LoVo (cell line): Measurements from ENCODE around the gene EXTL2.
A peak's percentile ranks its signal among the peaks of the same experiment; 100 is the strongest.
"Not testable (repeated sequence)": the region's sequence is repeated elsewhere in the genome, so short reads cannot be mapped to it uniquely, and the experiment has no call there.

ENCODE experiments used
- DNase-seq: peaks from one replicate; pipeline ENCODE4 v3.0.0-alpha.2; 2016; ENCODE audit warnings: low spot score

The EXTL2 gene

GRCh38 chr1:100894603-100895539 lies at the start of gene EXTL2:
Gene EXTL2, minus strand, starts transcription at chr1:100894842. Its CDS starts 6,085 bp downstream, at chr1:100888757.
- DNase-seq: peak; percentile 93

- no peak for DNase-seq
Measured at GRCh38 chr1:100943533-100943932, 48.9 kb upstream of the EXTL2 start.

- no peak for DNase-seq
Measured at GRCh38 chr1:100942304-100943046, 47.8 kb upstream of the EXTL2 start.

- no peak for DNase-seq
Measured at GRCh38 chr1:100941580-100942216, 47.1 kb upstream of the EXTL2 start.

GRCh38 chr1:100941098-100941527 lies 46.5 kb upstream of the EXTL2 start:
- no peak for DNase-seq

- DNase-seq: no peak
Measured at GRCh38 chr1:100936194-100936967, 41.7 kb upstream of the EXTL2 start.

- not testable (repeated sequence) for DNase-seq
Measured at GRCh38 chr1:100933555-100933954, 38.9 kb upstream of the EXTL2 start.

GRCh38 chr1:100931716-100932115 lies 37.1 kb upstream of the EXTL2 start:
- DNase-seq: no peak

- DNase-seq: no peak
Measured at GRCh38 chr1:100930494-100930893, 35.9 kb upstream of the EXTL2 start.

GRCh38 chr1:100928128-100928527 lies 33.5 kb upstream of the EXTL2 start:
- no peak for DNase-seq

- DNase-seq: no peak
Measured at GRCh38 chr1:100927276-100927675, 32.6 kb upstream of the EXTL2 start.

GRCh38 chr1:100926240-100926639 lies 31.6 kb upstream of the EXTL2 start:
- no peak for DNase-seq

GRCh38 chr1:100924991-100925390 lies 30.3 kb upstream of the EXTL2 start:
- DNase-seq: no peak

- DNase-seq: no peak
Measured at GRCh38 chr1:100924212-100924611, 29.6 kb upstream of the EXTL2 start.

GRCh38 chr1:100921110-100921706 lies 26.6 kb upstream of the EXTL2 start:
- peak; percentile 57 for DNase-seq

GRCh38 chr1:100912019-100912418 lies 17.4 kb upstream of the EXTL2 start:
- DNase-seq: no peak

GRCh38 chr1:100909018-100909417 lies 14.4 kb upstream of the EXTL2 start:
- DNase-seq: no peak

- no peak for DNase-seq
Measured at GRCh38 chr1:100907887-100908286, 13.2 kb upstream of the EXTL2 start.

GRCh38 chr1:100905181-100905580 lies 10.5 kb upstream of the EXTL2 start:
- no peak for DNase-seq

GRCh38 chr1:100904528-100904927 lies 9.9 kb upstream of the EXTL2 start:
- DNase-seq: no peak

GRCh38 chr1:100903777-100904176 lies 9.1 kb upstream of the EXTL2 start:
- DNase-seq: no peak
